ENCODE results near the gene RUNX3.

RUNX3 gene

GRCh38 chr1:24881034-24881433, 49.0 kb downstream of the RUNX3 start:
- no peak for DNase-seq (ENCODE audit: low read depth)

DNA sequence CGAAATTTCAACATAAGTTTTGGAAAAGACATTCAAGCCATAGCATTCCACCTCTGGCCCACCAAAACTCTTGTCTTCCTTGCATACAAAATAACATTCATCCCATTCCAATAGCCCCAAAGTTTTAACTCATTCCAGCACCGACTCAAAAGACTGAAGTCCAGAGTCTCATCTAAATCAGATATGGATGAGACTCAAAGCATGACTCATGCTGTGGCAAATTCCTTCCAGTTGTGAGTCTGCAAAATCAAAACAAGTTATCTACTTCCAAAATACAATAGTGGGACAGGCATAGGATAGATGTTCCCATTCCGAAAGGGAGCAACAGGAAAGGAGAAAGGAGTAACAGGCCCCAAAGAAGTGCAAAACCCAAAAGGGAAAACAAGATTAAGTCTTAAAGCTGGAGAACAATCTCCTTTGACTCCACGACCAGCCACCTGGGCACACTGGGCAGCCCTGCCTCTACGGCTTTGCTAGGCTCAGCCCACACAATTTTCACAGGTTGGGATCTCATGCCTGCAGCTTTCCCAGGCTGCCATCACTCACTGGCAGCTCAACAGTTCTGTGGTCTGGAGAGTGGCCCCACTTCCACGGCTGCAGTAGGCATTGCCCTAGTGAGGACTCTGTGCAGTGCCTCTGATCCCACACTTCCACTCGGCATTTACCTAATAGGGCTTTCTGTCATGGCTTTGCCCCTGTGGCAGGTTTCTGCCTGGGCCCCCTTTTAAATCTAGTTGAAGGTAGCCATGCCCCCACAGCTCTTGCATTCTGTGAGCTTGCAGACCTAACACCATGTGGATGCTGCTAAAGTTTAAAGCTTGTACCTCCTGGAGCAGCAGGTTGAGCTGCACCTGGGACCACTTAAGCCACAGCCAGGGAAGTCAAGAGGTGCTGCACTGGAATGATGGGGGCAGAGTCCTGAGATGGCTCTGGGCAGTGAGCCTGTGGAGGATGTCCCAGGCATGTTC, 51.0 kb downstream of the RUNX3 start:
- DNase-seq (ENCODE audit: low read depth), result no peak

DNA sequence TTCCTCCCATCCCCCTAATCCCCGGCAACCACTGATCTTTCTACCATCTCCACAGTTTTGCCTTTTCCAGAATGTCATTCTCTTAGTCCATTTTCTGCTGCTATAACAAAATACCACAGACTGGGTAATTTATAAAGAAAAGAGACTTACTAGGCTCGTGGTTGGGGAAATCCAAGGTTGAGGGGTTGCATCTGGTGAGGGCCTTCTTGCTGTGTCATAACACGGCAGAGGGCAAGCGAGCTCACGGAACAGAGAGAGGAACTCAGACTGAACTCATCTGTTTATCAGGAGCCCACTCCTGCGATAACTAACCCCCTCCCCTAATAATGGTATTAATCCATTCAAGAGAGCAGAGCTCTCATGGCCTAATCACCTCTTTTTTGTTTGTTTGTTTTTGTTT, 52.0 kb downstream of the RUNX3 start:
- no peak for DNase-seq (ENCODE audit: low read depth)

GRCh38 chr1:24875991-24876506, 54.0 kb downstream of the RUNX3 start:
- DNase-seq (ENCODE audit: low read depth), result no peak

DNA sequence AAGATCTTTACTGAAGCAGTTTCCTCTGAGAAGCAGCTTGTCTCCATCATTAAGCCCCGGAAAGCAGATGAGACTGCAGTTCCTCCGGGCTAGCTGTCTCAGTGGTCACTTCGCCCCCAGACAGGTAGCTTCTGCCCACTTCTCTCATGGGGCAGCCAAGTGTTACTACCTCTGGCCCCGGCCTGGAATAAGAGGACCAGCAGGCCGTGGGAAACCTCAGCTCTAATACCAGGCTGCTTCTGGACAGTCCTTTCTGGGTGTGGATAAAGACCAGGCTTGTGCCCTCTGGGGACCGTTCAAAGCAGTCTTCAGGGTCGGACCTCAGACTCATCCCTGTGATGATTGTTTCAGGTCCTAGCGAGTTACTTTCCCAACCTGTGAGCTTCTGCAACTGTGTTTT, 54.8 kb downstream of the RUNX3 start:
- DNase-seq (ENCODE audit: low read depth), result no peak

GRCh38 chr1:24874611-24875234, 55.4 kb downstream of the RUNX3 start:
- DNase-seq (ENCODE audit: low read depth), result no peak

- no peak for DNase-seq (ENCODE audit: low read depth)
These were observed 56.0 kb downstream of the RUNX3 start for GRCh38 chr1:24874056-24874455.

GRCh38 chr1:24873148-24873547, 56.9 kb downstream of the RUNX3 start:
- DNase-seq (ENCODE audit: low read depth), result no peak

GRCh38 chr1:24872061-24872850, 57.8 kb downstream of the RUNX3 start:
- DNase-seq (ENCODE audit: low read depth), result no peak

GRCh38 chr1:24871306-24871901, 58.7 kb downstream of the RUNX3 start:
- no peak for DNase-seq (ENCODE audit: low read depth)

DNA sequence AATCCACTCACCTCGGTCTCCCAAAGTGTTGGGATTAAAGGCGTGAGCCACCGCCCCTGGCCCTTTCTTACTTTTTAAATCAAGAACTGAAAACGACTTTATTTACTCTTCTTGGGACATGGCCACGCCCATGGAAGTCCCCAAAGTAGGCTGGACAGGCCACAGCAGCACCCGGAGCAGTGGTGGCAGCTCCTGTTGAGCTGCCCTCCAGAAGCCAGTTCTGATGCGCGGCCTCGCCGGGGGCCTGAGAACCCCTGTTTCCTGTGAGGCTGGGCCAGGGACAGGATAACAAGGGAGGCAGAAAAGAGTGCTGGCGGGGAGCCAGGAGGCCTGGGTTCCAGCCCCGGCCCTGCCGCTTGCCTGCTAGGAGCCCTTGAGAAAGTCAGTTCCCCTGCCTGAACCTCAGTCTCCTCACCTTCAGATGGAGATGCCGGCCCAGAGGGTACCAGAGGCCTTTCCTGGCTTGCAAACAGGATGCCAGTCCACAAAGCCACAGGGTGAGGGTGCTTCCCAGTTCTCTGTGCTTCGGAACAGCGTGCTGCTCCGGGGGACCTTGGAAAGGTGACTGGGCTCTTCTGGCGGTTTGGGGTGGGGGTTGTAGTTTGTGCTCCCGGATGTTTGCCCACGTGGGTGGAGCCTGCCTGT, 59.4 kb downstream of the RUNX3 start:
- no peak for DNase-seq (ENCODE audit: low read depth)

- no peak for DNase-seq (ENCODE audit: low read depth)
These were observed 61.8 kb downstream of the RUNX3 start for GRCh38 chr1:24868016-24868875.

- DNase-seq (ENCODE audit: low read depth), result no peak
These were observed 62.8 kb downstream of the RUNX3 start for GRCh38 chr1:24867084-24867870.

GRCh38 chr1:24866211-24867083, 63.6 kb downstream of the RUNX3 start:
- DNase-seq (ENCODE audit: low read depth), result no peak

GRCh38 chr1:24865587-24865986, 64.5 kb downstream of the RUNX3 start:
- no peak for DNase-seq (ENCODE audit: low read depth)

DNA sequence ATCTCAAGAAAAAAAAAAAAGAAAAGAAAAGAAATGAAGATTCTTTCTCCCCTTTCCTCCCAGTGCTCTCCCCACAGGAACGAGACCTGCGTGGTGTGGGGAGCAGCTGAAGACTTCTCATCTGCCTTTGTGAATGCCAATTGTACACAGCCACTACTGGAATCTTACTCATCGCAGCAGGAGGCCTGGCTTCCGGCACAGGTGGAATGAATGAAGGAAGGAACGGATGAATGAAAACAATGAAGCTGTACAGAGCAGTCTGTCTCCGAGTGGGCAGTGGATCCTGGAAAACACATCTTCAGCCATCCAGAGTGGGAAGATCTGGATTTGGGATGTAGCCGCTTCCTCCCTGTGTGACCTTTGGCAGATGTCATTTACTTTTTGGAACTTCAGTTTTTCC, 64.9 kb downstream of the RUNX3 start:
- DNase-seq (ENCODE audit: low read depth), result no peak

GRCh38 chr1:24864370-24864777, 65.7 kb downstream of the RUNX3 start:
- no peak for DNase-seq (ENCODE audit: low read depth)

DNA sequence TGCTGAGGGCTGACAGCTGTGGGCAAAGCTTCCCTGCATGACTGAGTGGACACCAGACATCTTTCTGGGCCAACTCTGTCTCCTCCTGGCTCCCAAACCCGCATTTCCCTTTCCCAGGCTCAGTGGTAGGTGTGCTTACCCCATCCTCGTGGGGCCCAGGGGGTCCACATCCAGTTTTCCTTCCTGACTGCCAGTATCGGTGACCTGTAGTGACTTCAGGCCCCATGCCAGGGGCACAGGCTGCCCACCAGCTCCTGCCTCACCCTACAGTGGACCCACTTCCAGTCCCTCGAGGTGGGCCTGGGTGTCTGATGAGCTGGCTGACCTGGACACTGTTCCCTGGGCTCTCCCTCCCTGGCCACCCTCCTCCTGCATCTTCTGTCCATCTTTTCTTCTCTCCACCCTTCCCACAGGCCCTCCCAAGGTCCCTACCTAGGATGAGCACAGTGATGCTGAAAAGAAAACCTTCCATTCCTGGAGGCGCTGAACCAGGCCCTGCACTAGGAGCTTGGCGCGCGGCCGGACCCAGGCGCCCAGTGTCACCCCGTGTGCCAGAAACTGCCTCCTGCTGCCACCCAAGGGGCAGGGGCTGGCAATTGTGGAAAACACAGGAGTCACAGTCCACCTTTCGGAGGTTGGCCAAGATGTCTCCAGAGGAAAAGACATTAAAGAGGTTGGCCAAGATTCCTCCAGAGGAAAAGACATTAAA, 67.1 kb downstream of the RUNX3 start:
- DNase-seq (ENCODE audit: low read depth), result no peak
